OCI-LY1 (cell line): ENCODE data around the gene RYK.

Experiments
- H2AFZ ChIP-seq: fragments of 200-600 bp; sonication (generic), shearing (Covaris generic); 2 replicates; pipeline ENCODE4 v1.6.0; 2014; ENCODE audit warnings: antibody characterized with exemption, mild to moderate bottlenecking, low read length
- H3F3A ChIP-seq: fragments of 200-600 bp; sonication (generic), shearing (Covaris generic); 2 replicates; pipeline ENCODE4 v1.6.0; 2014; ENCODE audit warnings: mild to moderate bottlenecking, antibody characterized with exemption, low read length, moderate library complexity; ENCODE audit not compliant: insufficient read depth
- H3K27ac ChIP-seq: fragments of 200-600 bp; sonication (generic); 2 replicates; pipeline ENCODE4 v1.5.1; 2014; ENCODE audit warnings: low read length, mixed run types, mild to moderate bottlenecking, low read depth; ENCODE audit not compliant: poor library complexity, severe bottlenecking
- H3K27me3 ChIP-seq: fragments of 200-600 bp; sonication (generic); 2 replicates; pipeline ENCODE4 v1.6.0; 2014; ENCODE audit warnings: antibody characterized with exemption, mild to moderate bottlenecking, low read length, moderate library complexity; ENCODE audit not compliant: insufficient read depth
- H3K36me3 ChIP-seq: fragments of 200-600 bp; sonication (generic); 2 replicates; pipeline ENCODE4 v1.6.1; 2014; ENCODE audit warnings: mild to moderate bottlenecking, antibody characterized with exemption, low read length, moderate library complexity, mixed read lengths; ENCODE audit not compliant: insufficient read depth
- H3K4me1 ChIP-seq: fragments of 200-600 bp; sonication (generic); 2 replicates; pipeline ENCODE4 v1.5.1; 2014; ENCODE audit warnings: mild to moderate bottlenecking, low read length, moderate library complexity; ENCODE audit not compliant: insufficient read depth, severe bottlenecking
- H3K4me2 ChIP-seq: fragments of 200-600 bp; sonication (generic), shearing (Covaris generic); 2 replicates; pipeline ENCODE4 v1.6.1; 2014; ENCODE audit warnings: low read length
- H3K4me3 ChIP-seq: fragments of 200-600 bp; sonication (generic); 2 replicates; pipeline ENCODE4 v1.5.1; 2014; ENCODE audit warnings: low read length, low read depth, mild to moderate bottlenecking, mixed read lengths; ENCODE audit not compliant: poor library complexity, severe bottlenecking
- H3K79me2 ChIP-seq: fragments of 200-600 bp; shearing (Covaris generic); 2 replicates; pipeline ENCODE4 v1.6.1; 2016; ENCODE audit warnings: mixed run types, low read length, mixed read lengths; ENCODE audit not compliant: insufficient read depth
- H3K9ac ChIP-seq: fragments of 200-600 bp; sonication (generic), shearing (Covaris generic); 2 replicates; pipeline ENCODE4 v1.6.1; 2014; ENCODE audit warnings: mild to moderate bottlenecking, low read length, mixed read lengths
- H3K9me2 ChIP-seq: fragments of 200-600 bp; sonication (generic), shearing (Covaris generic); 2 replicates; pipeline ENCODE4 v1.6.1; 2014; ENCODE audit warnings: low read depth, mild to moderate bottlenecking, low read length, mixed read lengths
- H3K9me3 ChIP-seq: fragments of 200-600 bp; shearing (Covaris generic); 2 replicates; pipeline ENCODE4 v1.6.1; 2014; ENCODE audit warnings: low read length, mixed read lengths
- H4K20me1 ChIP-seq: fragments of 200-600 bp; sonication (generic), shearing (Covaris generic); 2 replicates; pipeline ENCODE4 v1.6.0; 2016; ENCODE audit warnings: mild to moderate bottlenecking, low read length; ENCODE audit not compliant: insufficient read depth
- CTCF ChIP-seq: fragments of 200-600 bp; sonication (generic), shearing (Covaris generic); IDR thresholded peaks from 2 replicates; pipeline ENCODE4 v1.5.1; 2017; ENCODE audit warnings: mild to moderate bottlenecking, antibody characterized with exemption, low read length, moderate library complexity, mixed read lengths
- EZH2 ChIP-seq: fragments of 200-600 bp; sonication (generic), shearing (Covaris generic); IDR thresholded peaks from 2 replicates; pipeline ENCODE4 v1.8.0; 2017; ENCODE audit warnings: borderline replicate concordance, mixed run types, mild to moderate bottlenecking, antibody characterized with exemption, low read length, moderate library complexity, mixed read lengths

Gene RYK

GRCh38 chr3:134284438-134284837 lies 33.8 kb upstream of the RYK start:
- no peak overlapping the region for H3K4me3 ChIP-seq
- no peak overlapping the region for H3K4me2 ChIP-seq
- no peaks in the 10 kb centered on the region for H3F3A ChIP-seq
- no peaks in the 10 kb centered on the region for H3K79me2 ChIP-seq
- H3K36me3 ChIP-seq: no peaks in the 10 kb centered on the region
- H4K20me1 ChIP-seq: no peaks in the 10 kb centered on the region
- H3K9ac ChIP-seq: no peak overlapping the region
- H3K27ac ChIP-seq: no peak overlapping the region
- H3K9me2 ChIP-seq: no peaks in the 10 kb centered on the region
- H3K4me1 ChIP-seq: no peaks in the 10 kb centered on the region
- TF ChIP-seq CTCF (no peak), EZH2 (no peak)
- H3K9me3 ChIP-seq: no peaks in the 10 kb centered on the region
- peaks cover 3% of the 10 kb centered on the region; the same call in 1 of the 2 replicates for H3K27me3 ChIP-seq
- H2AFZ ChIP-seq: no peak overlapping the region

- no peak overlapping the region for H3K27ac ChIP-seq
- H2AFZ ChIP-seq: no peak overlapping the region
- H3K9ac ChIP-seq: no peak overlapping the region
- H3K4me3 ChIP-seq: no peak overlapping the region
- no peaks in the 10 kb centered on the region for H3K9me2 ChIP-seq
- H3K4me2 ChIP-seq: no peak overlapping the region
- no peaks in the 10 kb centered on the region for H4K20me1 ChIP-seq
- H3K27me3 ChIP-seq: peaks cover 3% of the 10 kb centered on the region; the same call in 1 of the 2 replicates
- H3K4me1 ChIP-seq: no peaks in the 10 kb centered on the region
- H3K36me3 ChIP-seq: no peaks in the 10 kb centered on the region
- TF ChIP-seq EZH2 (no peak), CTCF (no peak)
- no peaks in the 10 kb centered on the region for H3K9me3 ChIP-seq
- H3F3A ChIP-seq: no peaks in the 10 kb centered on the region
- H3K79me2 ChIP-seq: no peaks in the 10 kb centered on the region
Measured at GRCh38 chr3:134282659-134283047, 32.0 kb upstream of the RYK start.

GRCh38 chr3:134281912-134282658 lies 31.4 kb upstream of the RYK start:
- no peak overlapping the region for H3K4me3 ChIP-seq
- H3K27me3 ChIP-seq: peaks cover 3% of the 10 kb centered on the region; the same call in 1 of the 2 replicates
- H3K9ac ChIP-seq: no peak overlapping the region
- H3K79me2 ChIP-seq: no peaks in the 10 kb centered on the region
- H2AFZ ChIP-seq: no peak overlapping the region
- H3K27ac ChIP-seq: no peak overlapping the region
- H3K9me3 ChIP-seq: no peaks in the 10 kb centered on the region
- H3F3A ChIP-seq: no peaks in the 10 kb centered on the region
- H3K4me2 ChIP-seq: no peak overlapping the region
- no peaks in the 10 kb centered on the region for H4K20me1 ChIP-seq
- H3K9me2 ChIP-seq: no peaks in the 10 kb centered on the region
- no peak for TF ChIP-seq EZH2
- no peak for TF ChIP-seq CTCF
- no peaks in the 10 kb centered on the region for H3K36me3 ChIP-seq
- no peaks in the 10 kb centered on the region for H3K4me1 ChIP-seq
